Kasumi-1 (cell line): ENCODE results near the gene RENBP.

Source experiments
- DNase-seq, 2 experiments: peaks; one replicate each; lab custom pipeline; 2025; lab: John Stamatoyannopoulos, UW

The RENBP gene

DNA sequence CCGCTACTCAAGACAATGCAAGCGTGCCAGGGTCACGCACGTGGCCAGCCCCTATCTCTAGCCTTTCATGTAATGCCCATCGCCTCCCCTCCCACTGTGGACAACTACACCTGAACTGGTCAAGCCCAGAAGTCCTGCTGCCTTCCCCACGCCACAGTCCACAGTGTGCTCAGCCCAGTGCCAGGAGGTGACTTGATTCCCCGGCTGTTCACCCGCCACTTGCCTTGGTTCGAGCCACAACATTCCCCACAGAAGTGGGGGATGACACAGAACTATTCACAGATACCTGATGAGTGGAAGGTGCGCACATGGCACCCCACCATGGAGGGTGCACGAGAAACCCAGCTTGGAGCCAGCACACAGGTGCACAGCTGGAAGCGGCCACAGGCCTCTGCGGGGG, 25.2 kb downstream of the RENBP start:
- DNase-seq: no peak

DNA sequence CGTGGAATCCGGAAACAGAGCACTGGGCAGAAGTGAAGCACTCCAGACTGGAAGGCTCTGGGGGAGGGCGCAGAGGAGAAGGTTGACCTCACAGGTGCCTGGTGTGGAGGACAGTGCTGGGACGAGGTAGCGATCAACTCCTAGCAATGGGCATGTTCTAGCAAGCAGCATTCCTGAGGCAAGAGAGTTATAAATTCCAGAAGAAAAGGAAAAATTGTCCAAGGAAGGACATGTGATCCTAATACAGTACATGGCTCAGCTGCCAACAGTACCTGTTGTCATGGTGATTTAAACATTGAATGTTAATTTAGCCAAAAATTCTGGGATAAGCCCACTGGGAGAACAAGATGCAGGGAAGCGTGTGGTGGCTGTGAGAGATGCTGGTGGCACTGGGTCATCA, 26.6 kb downstream of the RENBP start:
- no peak for DNase-seq

DNA sequence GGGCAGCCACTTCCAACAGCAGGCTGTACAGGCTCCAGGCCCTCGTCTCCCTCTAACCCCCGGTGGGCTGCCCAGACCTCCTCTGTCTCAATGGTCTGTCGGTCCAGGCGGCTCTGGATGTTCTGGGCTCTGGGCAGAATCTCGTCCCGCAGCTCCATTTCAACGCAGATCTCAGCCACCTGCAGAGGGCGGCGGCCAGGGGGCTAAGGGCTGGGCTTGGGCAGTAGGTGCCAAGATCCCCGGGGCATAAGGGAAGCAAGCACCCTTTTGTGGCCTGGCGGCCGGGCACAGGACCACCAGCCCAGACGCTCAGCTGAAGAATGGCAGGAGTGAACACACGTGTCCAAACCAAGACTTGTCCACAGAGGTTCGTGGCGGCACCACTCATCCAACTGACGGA, 30.7 kb downstream of the RENBP start:
- no peak for DNase-seq

DNA sequence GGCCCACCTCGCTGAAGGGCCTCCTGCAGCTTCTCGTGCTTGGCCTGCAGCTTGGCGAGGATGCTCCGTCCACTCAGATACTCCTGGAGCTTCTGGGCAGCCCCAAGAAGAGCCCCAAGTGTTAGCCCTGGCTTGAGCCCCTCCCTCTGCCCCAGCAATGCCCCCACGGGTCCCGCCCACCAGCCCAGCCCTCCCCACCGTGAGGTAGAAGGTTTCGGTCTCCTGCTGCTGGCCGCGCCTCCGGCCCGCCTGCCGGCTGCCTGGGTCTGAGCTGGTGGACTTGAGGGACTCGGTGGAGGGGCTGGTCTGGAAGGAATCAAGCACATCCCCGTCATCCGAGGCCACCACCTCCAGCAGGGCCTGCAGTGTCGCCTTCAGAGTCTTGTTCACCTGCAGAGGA, 31.2 kb downstream of the RENBP start:
- DNase-seq: no peak

DNA sequence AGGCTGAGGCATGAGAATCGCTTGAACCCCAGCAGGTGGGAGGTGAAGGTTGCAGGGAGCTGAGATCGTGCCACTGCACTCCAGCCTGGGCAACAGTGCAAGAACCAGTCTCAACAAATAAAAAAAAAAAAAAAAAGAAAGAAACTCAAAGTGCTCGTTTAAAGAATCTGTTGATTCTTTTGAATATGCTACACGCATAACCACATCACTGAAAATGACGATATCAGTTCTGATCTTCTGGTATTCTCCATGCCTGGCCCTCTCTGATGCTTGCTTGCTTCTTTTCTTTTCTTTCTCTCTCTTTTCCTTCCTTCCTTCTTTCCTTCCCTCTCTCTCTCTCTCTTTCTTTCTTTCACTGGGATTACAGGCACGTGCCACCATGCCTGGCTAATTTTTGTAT, 32.6 kb downstream of the RENBP start:
- no peak for DNase-seq

DNA sequence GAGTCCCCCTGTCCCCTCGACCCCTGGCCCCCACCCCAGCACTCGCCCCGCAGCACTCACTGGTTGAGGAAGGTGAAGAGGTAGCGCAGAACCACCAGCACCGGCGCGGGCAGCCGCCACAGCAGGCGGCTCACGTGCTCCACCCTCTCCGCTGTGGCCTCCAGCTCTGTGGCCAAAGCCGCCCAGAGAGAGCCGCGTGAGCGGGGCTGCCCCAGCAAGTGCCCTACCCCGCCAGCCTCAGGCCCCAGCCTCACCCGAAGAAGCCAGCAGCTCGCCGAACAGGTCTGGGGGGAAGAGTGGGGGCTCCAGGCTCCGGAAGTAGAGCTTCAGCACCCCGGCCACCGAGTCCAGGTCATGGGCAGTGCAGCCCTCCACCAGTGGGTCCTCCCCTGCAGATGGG, 34.0 kb downstream of the RENBP start:
- no peak for DNase-seq

DNA sequence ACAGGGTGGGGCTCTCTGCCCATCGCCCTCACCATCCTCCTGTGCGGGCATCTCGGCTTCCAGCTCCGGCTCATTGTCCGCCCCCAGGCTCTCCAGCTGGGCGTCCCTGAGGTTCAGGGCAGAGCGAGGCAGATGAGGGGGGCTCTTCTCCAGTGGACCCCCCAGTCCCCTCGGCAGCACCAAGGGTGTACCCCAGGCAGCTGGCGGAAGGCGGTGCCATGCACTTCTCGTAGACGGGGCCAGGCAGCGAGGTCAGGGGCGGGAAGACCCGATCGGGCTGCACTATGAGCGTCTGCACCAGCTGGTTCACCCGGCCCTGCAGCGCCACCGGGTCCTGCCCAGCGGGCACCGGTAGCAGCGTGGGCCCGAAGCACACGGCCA, 34.5 kb downstream of the RENBP start:
- no peak for DNase-seq

DNA sequence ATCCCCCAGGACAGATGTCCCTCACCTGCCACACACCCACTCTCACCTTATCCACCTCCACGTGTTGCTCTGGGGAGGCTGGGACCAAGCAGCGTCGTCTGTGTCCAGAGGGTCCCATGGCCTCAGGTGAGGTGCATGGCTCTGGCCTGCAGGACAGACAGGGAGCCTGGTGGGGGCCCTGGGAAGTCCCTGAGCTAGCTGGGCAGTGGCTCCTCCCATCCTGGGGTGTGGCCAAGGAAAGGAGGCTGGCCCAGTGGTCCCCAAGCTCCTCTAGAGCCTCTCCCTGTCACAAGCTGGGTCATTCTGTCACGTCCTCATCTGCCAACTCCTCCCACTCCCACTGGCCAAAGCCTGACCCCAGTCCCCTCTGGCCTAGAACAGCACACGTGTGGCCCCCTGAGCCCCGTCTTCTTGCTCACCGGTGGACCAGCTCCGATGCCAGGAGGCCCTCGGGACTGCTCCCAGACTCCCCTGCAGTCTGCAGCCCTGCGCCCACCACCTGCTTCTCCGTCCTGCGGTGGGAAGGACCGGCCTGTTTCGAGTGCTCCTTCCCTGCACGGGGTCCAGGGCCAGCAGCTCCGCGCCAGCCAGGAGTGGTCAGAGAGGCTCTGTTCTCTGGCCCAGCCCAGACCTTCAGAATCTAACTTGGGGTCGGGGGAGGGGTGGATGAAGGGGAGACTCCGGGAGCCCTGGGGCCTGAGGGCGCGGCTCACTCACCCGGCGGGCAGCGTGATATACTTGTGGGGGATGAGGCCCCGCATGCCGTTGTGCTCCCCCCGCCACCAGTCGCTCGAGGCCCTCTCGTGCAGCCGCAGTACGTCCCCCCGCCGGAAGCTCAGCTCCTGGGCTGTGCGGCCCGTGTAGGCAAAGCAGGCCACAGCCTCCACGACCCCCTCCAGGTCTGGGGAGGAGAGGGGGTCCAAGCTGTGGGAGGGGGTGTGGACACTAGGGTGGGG, 35.1 kb downstream of the RENBP start:
- DNase-seq: no peak

DNA sequence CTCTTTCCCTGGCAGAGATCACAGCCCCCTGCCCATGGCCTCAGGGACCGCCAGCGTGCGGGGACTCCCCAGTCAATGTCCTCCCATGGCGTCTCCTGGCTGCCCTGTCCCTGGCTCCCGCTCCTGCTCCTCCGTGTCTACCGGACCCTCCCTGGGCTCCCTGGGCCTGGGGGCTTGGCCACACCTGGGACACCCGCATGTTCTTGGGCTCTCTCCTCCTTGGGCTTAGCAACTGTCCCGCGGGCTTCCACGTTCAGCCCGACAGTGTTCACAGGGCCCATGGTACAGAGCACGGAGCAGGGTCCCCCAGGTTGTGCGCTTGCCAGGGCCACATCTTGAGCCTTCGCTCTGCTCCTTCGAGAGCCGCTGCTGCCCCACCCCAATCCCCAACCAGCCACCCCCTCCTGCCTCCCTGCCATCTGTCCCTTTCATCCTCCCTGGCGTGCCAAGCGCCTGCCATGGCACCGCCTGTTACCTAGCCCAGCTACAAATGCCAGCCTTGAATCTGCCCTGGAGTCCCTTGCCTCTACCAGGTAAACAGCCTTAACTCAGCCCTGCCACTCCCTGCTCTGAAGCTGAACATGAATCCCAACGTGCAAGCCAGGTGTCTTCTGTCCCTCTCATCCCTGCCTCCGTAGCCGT, 36.1 kb downstream of the RENBP start:
- no peak for DNase-seq

DNA sequence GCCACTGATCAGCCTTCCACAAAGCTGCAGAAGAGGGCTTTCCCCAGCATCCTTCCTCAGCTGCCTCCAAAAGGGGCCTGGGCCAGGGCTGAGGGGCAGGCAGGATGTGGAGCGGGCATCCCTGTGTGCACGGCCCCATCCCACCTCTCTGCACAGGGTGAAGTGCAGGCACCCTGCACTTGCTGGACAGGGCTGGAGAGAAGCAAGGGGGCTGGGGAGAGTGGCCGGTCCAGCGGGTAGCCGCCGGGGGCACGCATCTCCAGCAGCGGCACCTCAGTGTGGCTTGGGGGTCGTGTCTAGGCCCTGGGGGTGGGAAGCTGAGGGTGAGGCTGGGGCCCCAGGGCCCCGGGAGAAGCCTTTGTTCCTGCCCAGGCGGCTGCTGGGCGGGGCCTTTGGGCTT, 37.0 kb downstream of the RENBP start:
- DNase-seq: no peak

DNA sequence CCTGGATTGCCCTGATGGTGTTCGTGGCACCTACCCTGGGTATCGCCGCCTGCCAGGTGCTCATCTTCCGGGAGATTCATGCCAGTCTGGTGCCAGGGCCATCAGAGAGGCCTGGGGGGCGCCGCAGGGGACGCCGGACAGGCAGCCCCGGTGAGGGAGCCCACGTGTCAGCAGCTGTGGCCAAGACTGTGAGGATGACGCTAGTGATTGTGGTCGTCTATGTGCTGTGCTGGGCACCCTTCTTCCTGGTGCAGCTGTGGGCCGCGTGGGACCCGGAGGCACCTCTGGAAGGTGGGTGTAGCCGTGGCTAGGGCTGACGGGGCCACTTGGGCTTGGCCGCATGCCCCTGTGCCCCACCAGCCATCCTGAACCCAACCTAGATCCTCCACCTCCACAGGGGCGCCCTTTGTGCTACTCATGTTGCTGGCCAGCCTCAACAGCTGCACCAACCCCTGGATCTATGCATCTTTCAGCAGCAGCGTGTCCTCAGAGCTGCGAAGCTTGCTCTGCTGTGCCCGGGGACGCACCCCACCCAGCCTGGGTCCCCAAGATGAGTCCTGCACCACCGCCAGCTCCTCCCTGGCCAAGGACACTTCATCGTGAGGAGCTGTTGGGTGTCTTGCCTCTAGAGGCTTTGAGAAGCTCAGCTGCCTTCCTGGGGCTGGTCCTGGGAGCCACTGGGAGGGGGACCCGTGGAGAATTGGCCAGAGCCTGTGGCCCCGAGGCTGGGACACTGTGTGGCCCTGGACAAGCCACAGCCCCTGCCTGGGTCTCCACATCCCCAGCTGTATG, 38.1 kb downstream of the RENBP start:
- DNase-seq: no peak

DNA sequence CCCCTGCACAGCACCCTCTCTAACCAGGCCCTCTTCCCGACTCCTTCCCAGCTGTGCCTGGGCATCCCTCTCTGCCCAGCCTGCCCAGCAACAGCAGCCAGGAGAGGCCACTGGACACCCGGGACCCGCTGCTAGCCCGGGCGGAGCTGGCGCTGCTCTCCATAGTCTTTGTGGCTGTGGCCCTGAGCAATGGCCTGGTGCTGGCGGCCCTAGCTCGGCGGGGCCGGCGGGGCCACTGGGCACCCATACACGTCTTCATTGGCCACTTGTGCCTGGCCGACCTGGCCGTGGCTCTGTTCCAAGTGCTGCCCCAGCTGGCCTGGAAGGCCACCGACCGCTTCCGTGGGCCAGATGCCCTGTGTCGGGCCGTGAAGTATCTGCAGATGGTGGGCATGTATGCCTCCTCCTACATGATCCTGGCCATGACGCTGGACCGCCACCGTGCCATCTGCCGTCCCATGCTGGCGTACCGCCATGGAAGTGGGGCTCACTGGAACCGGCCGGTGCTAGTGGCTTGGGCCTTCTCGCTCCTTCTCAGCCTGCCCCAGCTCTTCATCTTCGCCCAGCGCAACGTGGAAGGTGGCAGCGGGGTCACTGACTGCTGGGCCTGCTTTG, 38.9 kb downstream of the RENBP start:
- DNase-seq: no peak

DNA sequence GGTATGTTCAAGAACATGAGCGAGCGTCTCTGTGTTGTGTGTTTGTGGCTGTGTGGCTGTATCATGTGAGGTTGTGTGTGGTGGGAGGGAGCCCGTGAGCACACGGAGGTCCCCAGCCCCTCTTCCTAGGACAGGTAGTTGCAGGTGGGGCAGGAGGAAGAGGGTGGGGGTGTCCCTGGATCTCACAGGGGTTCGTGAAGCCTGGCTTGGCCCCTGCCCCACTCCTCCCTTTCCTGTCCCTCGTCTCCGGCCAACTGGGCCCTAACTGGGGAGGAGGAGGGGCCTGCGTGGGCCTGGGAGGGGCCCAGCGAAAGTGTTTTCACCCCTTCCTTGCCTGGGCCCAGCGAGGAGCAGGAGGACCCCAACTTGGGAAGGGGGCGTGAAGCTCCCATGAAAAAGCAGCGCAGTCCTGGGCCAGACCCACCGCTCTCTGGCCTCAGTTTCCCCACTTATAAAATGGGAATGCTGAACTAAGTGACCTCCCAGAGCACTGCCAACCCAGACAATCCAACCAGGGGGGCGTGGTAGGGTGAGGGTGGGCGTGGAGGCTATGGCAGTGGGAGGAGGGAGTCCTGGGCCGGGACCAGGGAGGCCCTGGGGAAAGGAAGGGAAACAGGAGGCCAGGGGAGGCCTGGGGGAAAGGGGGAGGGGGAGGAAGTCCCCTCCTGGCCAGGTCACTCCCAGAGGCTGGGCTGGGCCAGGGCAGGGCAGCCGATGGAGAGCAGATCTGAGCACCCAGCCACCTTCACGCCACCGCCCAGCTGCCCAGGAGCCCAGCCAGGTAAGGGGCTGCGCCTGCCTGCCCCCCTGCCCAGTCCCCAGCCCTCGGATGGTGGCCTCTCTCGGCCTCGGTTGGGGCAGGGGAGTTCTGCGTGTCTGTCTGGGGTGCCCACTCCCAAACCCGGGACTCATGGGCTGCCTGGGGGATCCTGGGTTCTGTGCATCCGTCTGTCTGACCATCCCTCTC, 40.2 kb downstream of the RENBP start, which contains the start of gene AVPR2:
AVPR2 (plus strand) TSS at position 683 of the 967 bp plus-strand sequence. CDS start 473 bp downstream, outside the sequence.
- DNase-seq: no peak

DNA sequence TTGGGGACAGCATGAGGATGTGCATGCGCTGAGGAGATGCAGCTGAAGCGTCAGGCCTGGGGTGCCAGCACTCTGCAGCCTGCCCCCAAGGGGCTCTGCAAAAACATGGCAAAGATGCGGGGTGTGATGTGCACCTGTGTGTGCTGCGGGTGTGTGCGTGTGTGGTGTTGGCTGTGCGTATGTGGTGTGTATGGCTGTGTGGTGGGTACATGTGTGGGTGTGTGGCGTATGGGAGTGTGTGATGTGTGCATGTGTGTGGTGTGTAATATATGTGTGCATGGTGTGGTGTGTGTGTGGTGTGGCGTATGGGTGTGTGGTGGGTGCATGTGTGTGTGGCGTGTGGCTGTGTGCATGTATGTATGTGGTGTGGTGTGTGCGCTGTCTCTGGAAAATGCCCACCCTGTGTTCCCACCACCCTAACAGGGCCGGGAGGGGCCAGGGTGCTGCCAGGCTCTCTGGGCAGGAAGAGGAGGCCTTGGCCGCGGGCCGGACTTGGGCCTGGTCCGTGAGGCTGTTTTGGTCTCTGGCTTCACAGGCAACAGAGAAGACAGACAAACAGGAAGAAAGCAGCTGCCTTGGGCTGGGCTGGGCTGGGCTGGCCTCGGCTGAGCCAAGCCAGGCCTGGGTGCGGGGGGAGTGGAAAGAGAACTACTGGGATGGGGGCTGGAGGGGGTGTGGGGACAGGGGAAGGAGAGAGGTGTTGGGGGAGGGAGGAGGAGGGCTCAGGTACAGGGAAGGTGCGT, 41.0 kb downstream of the RENBP start:
- no peak for DNase-seq

DNA sequence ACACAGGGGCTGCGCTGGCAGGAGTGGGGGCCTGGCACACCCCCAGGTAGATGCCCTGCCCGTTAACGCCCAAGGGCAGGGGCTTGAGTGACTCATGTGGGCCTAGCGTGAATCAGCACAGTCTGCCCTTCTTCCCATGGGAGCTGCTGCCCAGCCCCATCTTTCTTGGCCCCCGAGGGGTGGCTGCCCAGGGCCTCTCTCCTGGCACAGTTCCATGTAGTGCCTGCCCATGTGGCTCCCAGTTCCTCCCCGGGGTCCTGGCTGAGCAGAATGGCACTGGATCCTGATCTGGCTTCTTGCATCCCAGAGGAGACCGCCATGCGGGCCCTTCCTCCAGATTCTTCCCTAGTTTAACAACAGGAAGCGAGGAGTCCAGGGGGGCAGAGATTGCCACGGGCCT, 42.1 kb downstream of the RENBP start:
- DNase-seq: no peak

DNA sequence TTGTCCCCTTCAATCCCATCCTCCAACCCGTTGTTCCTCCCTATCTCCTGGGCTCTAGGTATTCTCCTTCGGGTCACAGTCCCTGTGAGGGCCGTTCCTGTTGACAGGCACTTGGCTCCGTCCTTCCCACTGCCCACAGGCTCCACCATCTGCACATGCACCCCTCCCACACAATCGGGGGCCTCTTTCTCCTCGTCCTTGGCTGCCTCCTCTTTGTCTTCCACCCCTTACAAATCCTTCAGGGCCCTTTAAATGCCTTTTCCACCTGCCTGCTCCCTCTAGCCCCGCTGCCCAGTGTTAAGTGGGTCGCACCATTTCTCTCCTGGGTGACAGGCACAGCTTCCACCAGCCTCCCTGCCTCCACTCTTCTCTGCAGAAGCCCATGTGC, 42.7 kb downstream of the RENBP start:
- no peak for DNase-seq

DNA sequence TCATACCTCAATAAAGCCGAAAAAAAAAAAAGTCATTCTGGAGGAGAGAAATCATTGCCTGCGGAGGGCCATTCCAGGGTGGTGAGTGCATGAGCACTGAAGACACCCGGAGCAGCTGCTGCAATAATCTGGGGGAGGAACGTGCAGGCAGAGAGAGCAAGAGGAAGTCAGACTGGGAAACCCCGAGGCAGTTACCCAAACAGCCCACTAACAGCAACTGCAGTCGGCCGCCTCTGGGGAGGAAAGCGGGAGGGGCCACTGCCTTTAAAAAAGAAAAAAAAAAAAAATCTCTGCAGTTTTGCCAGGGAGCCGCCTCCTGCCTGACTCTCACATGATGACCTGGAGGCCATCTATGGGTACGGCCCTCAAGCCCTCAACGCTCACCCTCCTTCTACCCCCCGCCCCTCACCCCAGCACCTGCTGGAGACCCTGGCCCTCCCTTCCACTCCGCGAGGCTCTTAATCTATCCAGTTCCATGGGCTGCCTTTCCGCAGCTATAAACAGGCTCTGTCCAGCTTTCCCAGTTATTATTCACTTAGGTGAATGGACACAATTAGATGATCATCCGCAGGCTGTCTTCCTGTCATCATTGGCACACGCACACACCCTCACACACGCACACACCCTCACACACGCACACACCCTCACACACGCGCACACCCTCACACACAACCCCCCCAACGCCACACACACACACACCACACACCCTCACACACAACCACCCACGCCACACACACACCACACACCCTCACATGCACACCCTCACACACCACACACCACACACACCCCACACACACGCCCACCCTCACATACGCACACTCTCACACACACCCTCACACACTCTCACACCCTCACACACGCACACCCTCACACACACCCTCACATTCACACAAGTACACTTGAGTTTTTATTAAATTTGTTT, 43.4 kb downstream of the RENBP start:
- peak; percentile 91 to 92 for DNase-seq

DNA sequence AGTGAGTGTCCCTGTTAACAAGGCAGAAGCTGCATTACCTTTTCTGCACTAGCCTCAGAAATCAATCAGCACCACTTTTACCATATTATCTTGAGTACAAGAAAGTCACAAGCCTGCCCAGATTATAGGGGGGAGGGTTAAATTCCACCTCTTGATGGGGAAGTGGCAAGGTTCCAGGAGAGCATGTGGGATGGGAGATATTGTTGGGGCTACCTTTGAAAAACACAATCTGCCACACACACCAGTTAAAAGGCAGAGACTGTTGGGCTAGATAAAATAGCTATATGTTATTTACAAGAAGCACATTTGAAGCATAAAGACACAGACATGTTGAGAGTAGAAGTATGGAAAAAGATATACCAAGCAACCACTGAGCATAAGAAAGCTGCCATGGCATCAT, 46.5 kb downstream of the RENBP start:
- DNase-seq: no peak

DNA sequence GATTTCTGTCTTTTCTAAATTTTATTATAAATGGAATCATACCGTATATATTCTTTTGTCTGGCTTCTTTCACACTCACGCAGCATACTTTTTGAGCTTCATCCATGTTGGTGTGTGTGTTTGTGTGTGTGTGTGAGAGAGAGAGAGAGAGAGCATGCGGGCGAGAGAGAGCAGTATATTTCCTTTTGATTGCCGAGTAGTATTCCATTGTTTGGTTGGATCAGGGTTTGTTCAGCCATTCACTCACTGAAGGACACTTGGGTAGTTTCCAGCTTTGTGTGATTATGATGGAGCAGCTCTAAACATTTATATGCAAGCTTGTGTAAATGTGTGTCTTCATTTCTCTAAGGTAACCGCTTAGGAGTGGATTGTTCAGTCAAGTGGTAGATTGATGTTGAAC, 55.3 kb downstream of the RENBP start:
- no peak for DNase-seq
